B cell (primary cell): ENCODE data around the gene SLC41A3.
"Not testable (repeated sequence)": the region's sequence is repeated elsewhere in the genome, so short reads cannot be mapped to it uniquely, and the experiment has no call there.

ENCODE experiments used
- CTCF ChIP-seq: fragments of 200-600 bp; IDR thresholded peaks from one replicate; pipeline ENCODE4 v1.8.0; 2022; ENCODE audit warnings: antibody characterized with exemption, mild to moderate bottlenecking
- EZH2 ChIP-seq: IDR thresholded peaks from 2 replicates; pipeline ENCODE4 v1.6.1; 2012; ENCODE audit warnings: borderline replicate concordance, low read depth, mild to moderate bottlenecking, moderate library complexity, low read length; ENCODE audit not compliant: insufficient read depth, poor library complexity, severe bottlenecking

- TF ChIP-seq EZH2, CTCF: not testable (repeated sequence)
Observed at GRCh38 chr3:125968121-125968520, 115.8 kb downstream of the SLC41A3 start.
